ENCODE results near the gene MSMB.

The MSMB gene

GRCh38 chr10:46017733-46018132, 28.3 kb downstream of the MSMB start:
- TF ChIP-seq CTCF (IDR thresholded peaks at IDR 0.05; ENCODE audit: borderline replicate concordance, insufficient read depth, low read depth, low read length), result no peak
- H3K4me3 ChIP-seq (ENCODE audit: low read depth, low read length), result no peak overlapping the region

GRCh38 chr10:46016811-46017210, 29.3 kb downstream of the MSMB start:
- no peak overlapping the region for H3K4me3 ChIP-seq (ENCODE audit: low read depth, low read length)
- no peak for TF ChIP-seq CTCF (IDR thresholded peaks at IDR 0.05; ENCODE audit: borderline replicate concordance, insufficient read depth, low read depth, low read length)

- TF ChIP-seq CTCF (IDR thresholded peaks at IDR 0.05; ENCODE audit: borderline replicate concordance, insufficient read depth, low read depth, low read length), result no peak
- no peak overlapping the region for H3K4me3 ChIP-seq (ENCODE audit: low read depth, low read length)
Observed at GRCh38 chr10:46016190-46016589, 29.9 kb downstream of the MSMB start.

- no peak for TF ChIP-seq CTCF (IDR thresholded peaks at IDR 0.05; ENCODE audit: borderline replicate concordance, insufficient read depth, low read depth, low read length)
Observed at GRCh38 chr10:46014683-46015405, 31.2 kb downstream of the MSMB start.

GRCh38 chr10:46014206-46014605, 31.9 kb downstream of the MSMB start:
- no peak overlapping the region for H3K4me3 ChIP-seq (ENCODE audit: low read depth, low read length)
- no peak for TF ChIP-seq CTCF (IDR thresholded peaks at IDR 0.05; ENCODE audit: borderline replicate concordance, insufficient read depth, low read depth, low read length)

More at GRCh38 chr10:46014683-46015405, 31.2 kb downstream of the MSMB start:
- H3K4me3 ChIP-seq (ENCODE audit: low read depth, low read length), result no peak overlapping the region

- no peak overlapping the region for H3K4me3 ChIP-seq (ENCODE audit: low read depth, low read length)
- no peak for TF ChIP-seq CTCF (IDR thresholded peaks at IDR 0.05; ENCODE audit: borderline replicate concordance, insufficient read depth, low read depth, low read length)
Observed at GRCh38 chr10:46012746-46013145, 33.3 kb downstream of the MSMB start.

- H3K4me3 ChIP-seq (ENCODE audit: low read depth, low read length), result no peak overlapping the region
- TF ChIP-seq CTCF (IDR thresholded peaks at IDR 0.05; ENCODE audit: borderline replicate concordance, insufficient read depth, low read depth, low read length), result no peak
Observed at GRCh38 chr10:46006219-46006618, 39.9 kb downstream of the MSMB start.

All from GM12875 (cell line).